Spleen (tissue), 11 donors: Measurements from ENCODE around the gene FOXI2. TPM values are rescaled to one million over a fixed set of nuclear protein-coding genes. Genes with fewer than 3 reads are reported as not detected.

Experiments used
- DNase-seq: peaks from one replicate; pipeline ENCODE4 v3.0.0-alpha.2; 2020
- H3K27ac ChIP-seq, 8 donors: fragments of 200-600 bp; sonication (generic) in 7 of 8; 1 replicate in 4 of 8; 2 replicates in 4 of 8; pipeline versions ENCODE4 v1.5.0 to v1.8.0; 2016 to 2021; ENCODE audit warnings: inconsistent platforms in 4 of 8, mild to moderate bottlenecking in 4 of 8, moderate library complexity in 1 of 8
- H3K27me3 ChIP-seq, 7 donors: fragments of 200-600 bp; sonication (generic) in 6 of 7; replicated peaks in 1 of 7; 1 replicate in 4 of 7; 2 replicates in 3 of 7; pipeline versions ENCODE4 v1.5.0 to v1.8.0; 2016 to 2021; ENCODE audit warnings: inconsistent platforms in 3 of 7, mild to moderate bottlenecking in 1 of 7
- H3K36me3 ChIP-seq, 6 donors: fragments of 200-600 bp; sonication (generic) in 5 of 6; 1 replicate in 4 of 6; 2 replicates in 2 of 6; pipeline versions ENCODE4 v1.5.0 to v1.8.0; 2016 to 2021; ENCODE audit warnings: inconsistent platforms in 2 of 6
- H3K4me1 ChIP-seq, 6 donors: fragments of 200-600 bp; sonication (generic) in 5 of 6; 1 replicate in 3 of 6; 2 replicates in 3 of 6; pipeline versions ENCODE4 v1.5.0 to v1.8.0; 2016 to 2021; ENCODE audit warnings: inconsistent platforms in 3 of 6
- H3K4me3 ChIP-seq, 8 donors: fragments of 200-600 bp; sonication (generic) in 7 of 8; 1 replicate in 4 of 8; 2 replicates in 4 of 8; pipeline versions ENCODE4 v1.5.0 to v1.8.0; 2016 to 2021; ENCODE audit warnings: inconsistent platforms in 4 of 8, mild to moderate bottlenecking in 4 of 8, moderate library complexity in 2 of 8
- H3K9me3 ChIP-seq, 8 donors: fragments of 200-600 bp; sonication (generic) in 7 of 8; 1 replicate in 4 of 8; 2 replicates in 4 of 8; pipeline versions ENCODE4 v1.5.0 to v1.8.0; 2016 to 2021; ENCODE audit warnings: inconsistent platforms in 4 of 8
- CTCF ChIP-seq, 11 experiments: fragments of 200-600 bp in 7 of 11; fragments of 450-650 bp in 4 of 11; sonication (generic) in 4 of 11; IDR thresholded peaks in 8 of 11; conservative IDR thresholded peaks in 3 of 11; 1 replicate in 7 of 11; 2 replicates in 4 of 11; pipeline versions ENCODE4 v1.4.0 to v1.8.0; 2016 to 2021; ENCODE audit warnings: antibody characterized with exemption in 11 of 11, inconsistent platforms in 4 of 11, mild to moderate bottlenecking in 1 of 11
- POLR2A ChIP-seq, 3 donors: fragments of 450-650 bp; IDR thresholded peaks; one replicate each; pipeline ENCODE4 v1.5.1; 2017; ENCODE audit warnings: antibody characterized with exemption in 3 of 3, mild to moderate bottlenecking in 1 of 3
- POLR2AphosphoS5 ChIP-seq, 3 donors: sonication (generic); formaldehyde crosslinking; IDR thresholded peaks; one replicate each; pipeline ENCODE4 v1.5.1; 2017; ENCODE audit warnings: antibody characterized with exemption in 3 of 3
- WGBS, 5 donors: extraction: QIAGEN DNeasy Blood & Tissue Kit in 3 of 5; methylation state at CpG; one replicate each; pipeline versions ENCODE4 v1.1.5 to v1.1.7; 2013 to 2018; 5-methylcytosine and 5-hydroxymethylcytosine counted together
- intact Hi-C: fragments of 100-400 bp; cut with DNase I; formaldehyde crosslinking; loops from one replicate; pipeline ENCODE4 v1.15.0; 2023; ENCODE audit warnings: low total_unique reads
- polyA plus RNA-seq, 3 donors: library from polyadenylated mRNA; stranded (reverse); fragments of 200-250 nt; gene quantifications; one replicate each; pipeline ENCODE4 v1.2.1, GENCODE V29; 2013
- total RNA-seq, 7 donors: library from RNA; depleted of rRNA in 3 of 7; stranded (reverse); fragments of >200 nt in 3 of 7; fragmentation: NEBNext Ultra II Directional in 4 of 7; extraction: Animal tissue kit (Norgen Biotek cat#: 25700) in 4 of 7; gene quantifications; one replicate each; pipeline versions ENCODE4 v1.1.0 to v1.2.1, GENCODE V29; 2016 to 2021
- donor health status: healthy with polysubstance abuse.
- donor health status: DM: no; HTN: no; CAD: no; lungs with moderate emphysema.
- donor health status: DM: no; HTN: no; CAD: no.
- donor health status: Bipolar disorder and iron deficiency.
- donor health status: healthy.
- donor health status: DM: no; HTN: no; CAD: no.
- donor health status: DM: yes; HTN: yes; CAD: no.

The FOXI2 gene
- total and polyA plus RNA-seq, 10 donors: 0.05 to 1.7 (median 0.37) TPM; not detected in 1

- DNase-seq: no peak
- no peak overlapping the region for H3K4me3 ChIP-seq
- 30 to 49% (median 37%) methylated on average over 3 of the region's 3 CpGs for WGBS, 5 donors
- peaks cover 0 to 6% (median 0%) of the 10 kb centered on the region in 7 donors for H3K27me3 ChIP-seq
- intact Hi-C loops: no loop called here
- TF ChIP-seq POLR2AphosphoS5 (IDR thresholded peaks at IDR 0.05) (no peak), CTCF (IDR thresholded peaks at IDR 0.05 in 8 of 11, conservative IDR thresholded peaks at IDR 0.05 in 3 of 11) (no peak), POLR2A (IDR thresholded peaks at IDR 0.05) (no peak)
- no peaks in the 10 kb centered on the region for H3K36me3 ChIP-seq
- no peaks in the 10 kb centered on the region for H3K4me1 ChIP-seq
- no peak overlapping the region for H3K27ac ChIP-seq
- H3K9me3 ChIP-seq: no peaks in the 10 kb centered on the region
These were observed 18.8 kb downstream of the FOXI2 start for GRCh38 chr10:127755753-127756152.

- Histone ChIP-seq H3K4me3 (no peak overlapping the region), H3K4me1 (no peaks in the 10 kb centered on the region), H3K9me3 (no peaks in the 10 kb centered on the region), H3K27ac (no peak overlapping the region), H3K36me3 (no peaks in the 10 kb centered on the region), H3K27me3 (peaks cover 0 to 9% (median 0%) of the 10 kb centered on the region in 7 donors)
- 84 to 94% (median 86%) methylated on average over 2 of the region's 2 CpGs for WGBS, 5 donors
- intact Hi-C loops: no loop called here
- TF ChIP-seq CTCF (IDR thresholded peaks at IDR 0.05 in 8 of 11, conservative IDR thresholded peaks at IDR 0.05 in 3 of 11) (no peak), POLR2A (IDR thresholded peaks at IDR 0.05) (no peak), POLR2AphosphoS5 (IDR thresholded peaks at IDR 0.05) (no peak)
- DNase-seq: no peak
These were observed 19.3 kb downstream of the FOXI2 start for GRCh38 chr10:127756264-127756663.

- no peaks in the 10 kb centered on the region for H3K9me3 ChIP-seq
- WGBS, 5 donors: 85 to 90% (median 88%) methylated on average over 7 of the region's 7 CpGs
- H3K27ac ChIP-seq: no peak overlapping the region
- intact Hi-C loops: no loop called here
- TF ChIP-seq POLR2A (IDR thresholded peaks at IDR 0.05): no peak
- no peaks in the 10 kb centered on the region for H3K36me3 ChIP-seq
- no peak for DNase-seq
- no peaks in the 10 kb centered on the region for H3K4me1 ChIP-seq
- H3K27me3 ChIP-seq: peaks cover 0 to 9% (median 0%) of the 10 kb centered on the region in 7 donors
- no peak overlapping the region for H3K4me3 ChIP-seq
These were observed 20.0 kb downstream of the FOXI2 start for GRCh38 chr10:127757033-127757432.

- intact Hi-C loops: no loop called here
- H3K27me3 ChIP-seq: peaks cover 0 to 14% (median 0%) of the 10 kb centered on the region in 7 donors
- no peaks in the 10 kb centered on the region for H3K9me3 ChIP-seq
- no peaks in the 10 kb centered on the region for H3K36me3 ChIP-seq
- DNase-seq: no peak
- TF ChIP-seq CTCF (IDR thresholded peaks at IDR 0.05 in 8 of 11, conservative IDR thresholded peaks at IDR 0.05 in 3 of 11): no peak
- H3K27ac ChIP-seq: no peak overlapping the region
- no peaks in the 10 kb centered on the region for H3K4me1 ChIP-seq
- H3K4me3 ChIP-seq: no peak overlapping the region
- WGBS, 5 donors: 51 to 78% (median 74%) methylated on average over 2 of the region's 2 CpGs
These were observed 22.3 kb downstream of the FOXI2 start for GRCh38 chr10:127759276-127759675.

GRCh38 chr10:127762925-127763324, 25.9 kb downstream of the FOXI2 start:
- H3K27me3 ChIP-seq: peaks cover 0 to 25% (median 0%) of the 10 kb centered on the region in 7 donors
- TF ChIP-seq POLR2AphosphoS5 (IDR thresholded peaks at IDR 0.05) (no peak), CTCF (IDR thresholded peaks at IDR 0.05 in 8 of 11, conservative IDR thresholded peaks at IDR 0.05 in 3 of 11) (no peak), POLR2A (IDR thresholded peaks at IDR 0.05) (no peak)
- H3K4me1 ChIP-seq: no peaks in the 10 kb centered on the region
- intact Hi-C loops: no loop called here
- DNase-seq: no peak
- H3K4me3 ChIP-seq: no peak overlapping the region
- no peak overlapping the region for H3K27ac ChIP-seq
- 68 to 84% (median 75%) methylated on average over 1 of the region's 1 CpG for WGBS, 5 donors
- no peaks in the 10 kb centered on the region for H3K9me3 ChIP-seq
- no peaks in the 10 kb centered on the region for H3K36me3 ChIP-seq
